ENCODE data around the gene ITGA11.

ITGA11 gene, protein sequence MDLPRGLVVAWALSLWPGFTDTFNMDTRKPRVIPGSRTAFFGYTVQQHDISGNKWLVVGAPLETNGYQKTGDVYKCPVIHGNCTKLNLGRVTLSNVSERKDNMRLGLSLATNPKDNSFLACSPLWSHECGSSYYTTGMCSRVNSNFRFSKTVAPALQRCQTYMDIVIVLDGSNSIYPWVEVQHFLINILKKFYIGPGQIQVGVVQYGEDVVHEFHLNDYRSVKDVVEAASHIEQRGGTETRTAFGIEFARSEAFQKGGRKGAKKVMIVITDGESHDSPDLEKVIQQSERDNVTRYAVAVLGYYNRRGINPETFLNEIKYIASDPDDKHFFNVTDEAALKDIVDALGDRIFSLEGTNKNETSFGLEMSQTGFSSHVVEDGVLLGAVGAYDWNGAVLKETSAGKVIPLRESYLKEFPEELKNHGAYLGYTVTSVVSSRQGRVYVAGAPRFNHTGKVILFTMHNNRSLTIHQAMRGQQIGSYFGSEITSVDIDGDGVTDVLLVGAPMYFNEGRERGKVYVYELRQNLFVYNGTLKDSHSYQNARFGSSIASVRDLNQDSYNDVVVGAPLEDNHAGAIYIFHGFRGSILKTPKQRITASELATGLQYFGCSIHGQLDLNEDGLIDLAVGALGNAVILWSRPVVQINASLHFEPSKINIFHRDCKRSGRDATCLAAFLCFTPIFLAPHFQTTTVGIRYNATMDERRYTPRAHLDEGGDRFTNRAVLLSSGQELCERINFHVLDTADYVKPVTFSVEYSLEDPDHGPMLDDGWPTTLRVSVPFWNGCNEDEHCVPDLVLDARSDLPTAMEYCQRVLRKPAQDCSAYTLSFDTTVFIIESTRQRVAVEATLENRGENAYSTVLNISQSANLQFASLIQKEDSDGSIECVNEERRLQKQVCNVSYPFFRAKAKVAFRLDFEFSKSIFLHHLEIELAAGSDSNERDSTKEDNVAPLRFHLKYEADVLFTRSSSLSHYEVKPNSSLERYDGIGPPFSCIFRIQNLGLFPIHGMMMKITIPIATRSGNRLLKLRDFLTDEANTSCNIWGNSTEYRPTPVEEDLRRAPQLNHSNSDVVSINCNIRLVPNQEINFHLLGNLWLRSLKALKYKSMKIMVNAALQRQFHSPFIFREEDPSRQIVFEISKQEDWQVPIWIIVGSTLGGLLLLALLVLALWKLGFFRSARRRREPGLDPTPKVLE

DNA sequence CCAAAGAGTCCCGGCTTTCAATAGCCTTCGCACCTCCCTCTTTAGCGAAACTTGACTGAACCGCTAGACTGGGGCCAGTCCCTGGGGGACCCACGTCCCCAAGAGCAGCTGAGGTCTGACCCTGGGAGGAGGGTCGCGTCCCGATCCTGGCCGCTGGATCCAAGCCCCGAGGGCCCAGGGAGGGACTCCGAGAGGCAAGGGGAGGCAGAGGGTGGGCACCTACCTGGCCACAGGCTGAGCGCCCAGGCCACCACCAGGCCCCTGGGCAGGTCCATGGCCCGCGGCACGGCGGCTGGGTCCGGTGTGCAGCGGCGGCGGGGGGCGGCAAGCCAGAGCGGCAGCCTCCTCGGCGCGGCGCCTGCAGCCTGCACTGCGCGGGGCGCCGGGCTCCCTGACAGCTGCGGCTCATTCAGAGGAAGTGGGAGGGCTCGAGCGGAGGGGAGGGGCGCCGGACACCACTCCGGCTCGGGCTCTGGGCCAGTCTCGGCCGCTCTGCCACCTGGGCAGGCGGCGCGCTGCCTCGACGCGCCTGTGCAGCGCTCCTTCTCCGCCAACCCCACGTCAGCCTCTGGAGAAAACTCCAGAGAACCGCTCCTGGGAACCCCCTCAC, at the start of gene ITGA11:
ITGA11 (minus strand) TSS at position 372 of the 610 bp plus-strand sequence; CDS start at position 275, 97 bp downstream.
- FAIRE-seq = peak; percentile 97
- peak; percentile 93 for DNase-seq (ENCODE audit: low spot score)

DNA sequence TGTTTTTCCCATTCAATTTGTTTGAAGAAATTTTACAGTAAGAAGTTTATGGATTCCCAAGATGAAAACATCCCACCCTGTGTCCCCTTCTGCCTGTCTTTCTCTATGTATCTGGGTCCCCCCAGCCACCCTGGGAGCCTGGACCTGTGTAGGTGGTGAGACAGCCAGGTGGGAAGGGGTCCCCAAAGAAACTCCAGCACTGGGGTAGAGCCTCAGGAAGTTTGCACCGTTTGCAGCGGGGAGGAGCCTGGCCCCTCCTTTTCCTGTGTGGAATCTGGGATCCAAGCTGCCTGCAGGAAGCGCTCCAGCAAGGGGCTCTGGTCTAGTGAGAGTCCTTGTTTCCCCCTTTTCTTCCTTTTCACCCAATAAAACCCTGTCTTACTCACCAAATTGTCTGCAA, 49.4 kb upstream of the ITGA11 start:
- FAIRE-seq = no peak
- DNase-seq (ENCODE audit: low spot score) = no peak

DNA sequence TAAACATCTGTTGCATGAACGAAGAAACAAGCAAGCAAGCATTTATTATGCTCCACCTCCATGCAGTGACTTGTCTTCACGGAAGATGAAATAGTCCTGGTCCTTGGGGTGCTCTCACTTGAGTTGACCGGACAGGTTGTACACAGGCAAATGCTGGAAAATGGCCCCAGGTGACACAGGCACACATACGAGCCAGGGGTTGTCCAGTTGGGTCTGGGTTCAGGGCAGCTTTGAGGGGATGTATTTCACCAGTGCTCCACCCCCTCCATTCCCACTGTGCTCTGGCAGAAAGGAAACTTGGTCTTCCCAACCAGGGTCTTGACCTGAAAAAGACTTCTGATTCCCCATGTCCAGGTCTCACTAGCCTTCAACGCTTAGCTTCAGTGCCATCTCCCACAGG, 48.3 kb upstream of the ITGA11 start:
- no peak for FAIRE-seq
- no peak for DNase-seq (ENCODE audit: low spot score)

DNA sequence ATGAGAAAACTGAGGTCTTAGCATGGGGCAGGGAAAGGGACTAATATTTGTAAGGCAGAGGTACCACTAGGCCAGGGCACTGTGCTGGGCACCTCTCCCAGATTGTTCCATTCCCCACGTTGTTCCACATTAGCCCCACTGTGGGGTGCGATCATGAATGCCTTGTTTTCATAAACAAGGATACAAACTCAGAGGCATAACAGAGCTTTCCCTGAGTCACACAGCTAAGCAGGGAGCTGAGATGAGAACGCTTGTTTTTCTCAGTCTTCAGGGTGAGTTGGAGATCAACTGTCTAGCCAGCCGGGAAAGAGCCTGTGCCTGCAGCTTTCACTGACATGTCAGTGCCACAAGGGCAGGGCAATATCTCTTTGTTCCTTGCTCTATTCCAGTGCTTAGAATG, 47.9 kb upstream of the ITGA11 start:
- DNase-seq (ENCODE audit: low spot score) (no peak), FAIRE-seq (no peak)

DNA sequence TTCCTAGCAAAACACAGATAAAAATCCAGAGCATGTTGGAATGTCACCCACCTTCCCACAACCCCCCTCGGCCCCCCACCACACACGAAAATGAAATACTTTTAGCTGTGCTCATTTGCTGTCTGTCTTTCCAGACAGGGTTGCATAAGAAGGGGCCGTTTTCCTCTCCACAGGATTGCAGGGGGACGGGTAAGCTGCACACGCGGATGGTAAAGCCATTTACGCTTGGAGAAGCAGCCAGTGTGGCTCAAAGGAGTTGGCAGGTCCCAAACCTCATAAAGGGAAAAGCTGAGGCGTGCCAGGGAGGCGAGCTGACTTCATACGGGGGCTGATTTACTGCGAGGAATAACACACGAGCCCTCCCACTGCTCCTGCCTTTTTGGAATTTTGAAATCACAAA, 47.4 kb upstream of the ITGA11 start:
- FAIRE-seq = no peak
- DNase-seq (ENCODE audit: low spot score) = no peak

DNA sequence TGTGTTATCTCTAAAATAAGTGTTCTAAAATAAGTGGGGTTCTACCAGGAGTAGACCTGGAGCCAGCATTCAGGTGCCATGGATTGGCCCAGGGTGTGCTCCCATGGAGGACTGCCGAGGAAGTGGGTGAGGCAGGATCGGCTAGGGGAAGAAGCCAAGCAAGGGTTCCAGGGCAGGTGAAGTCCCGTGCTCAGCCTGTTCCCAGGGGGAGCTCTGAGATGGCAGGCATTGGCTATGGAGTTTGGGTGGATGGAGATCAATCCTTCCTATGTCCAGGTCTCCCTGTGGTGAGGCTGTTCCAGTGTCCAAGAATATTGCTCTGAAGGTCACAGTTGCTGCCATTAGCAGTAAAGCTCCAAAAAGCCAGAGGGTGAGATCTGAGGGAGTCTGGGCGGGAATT, 46.9 kb upstream of the ITGA11 start:
- FAIRE-seq = no peak
- no peak for DNase-seq (ENCODE audit: low spot score)

DNA sequence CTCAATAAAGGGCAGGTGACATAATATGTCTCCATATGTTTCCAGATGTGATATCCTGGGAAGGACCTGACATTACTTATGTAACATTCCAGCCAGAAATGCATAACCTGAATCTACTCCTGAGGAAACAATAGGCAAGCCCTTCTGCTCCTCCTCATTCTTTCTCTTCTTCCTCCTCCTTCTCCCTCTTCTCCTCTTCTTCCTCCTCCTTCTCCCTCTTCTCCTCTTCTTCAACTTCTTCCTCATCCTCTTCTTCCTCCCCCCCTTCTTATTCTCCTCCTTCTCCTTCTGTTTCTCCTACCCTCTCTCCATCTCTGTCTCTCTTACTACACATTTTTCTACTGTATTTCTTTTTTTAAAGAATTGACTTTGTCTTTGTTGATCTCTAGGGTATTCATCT, 43.5 kb upstream of the ITGA11 start:
- FAIRE-seq = no peak
- DNase-seq (ENCODE audit: low spot score) = no peak

DNA sequence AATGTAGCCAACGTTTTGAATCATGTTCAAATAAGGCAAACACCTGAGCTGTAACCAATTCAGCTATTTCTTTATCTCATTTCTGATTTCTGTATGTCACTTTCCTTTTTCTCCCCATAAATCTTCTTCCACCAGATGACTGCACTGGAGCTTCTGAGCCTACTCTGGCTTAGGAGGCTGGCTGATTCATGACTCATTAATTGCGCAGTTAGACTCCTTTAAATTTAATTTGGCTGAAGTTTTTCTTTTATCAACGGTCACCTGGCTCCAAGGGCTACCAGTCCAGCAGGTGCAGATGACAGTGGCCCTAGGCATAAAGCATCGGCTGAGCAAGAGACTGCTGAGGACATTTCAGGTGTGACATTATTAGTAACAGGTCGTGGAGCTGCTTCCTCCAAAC, 39.6 kb upstream of the ITGA11 start:
- DNase-seq (ENCODE audit: low spot score) (no peak), FAIRE-seq (no peak)

DNA sequence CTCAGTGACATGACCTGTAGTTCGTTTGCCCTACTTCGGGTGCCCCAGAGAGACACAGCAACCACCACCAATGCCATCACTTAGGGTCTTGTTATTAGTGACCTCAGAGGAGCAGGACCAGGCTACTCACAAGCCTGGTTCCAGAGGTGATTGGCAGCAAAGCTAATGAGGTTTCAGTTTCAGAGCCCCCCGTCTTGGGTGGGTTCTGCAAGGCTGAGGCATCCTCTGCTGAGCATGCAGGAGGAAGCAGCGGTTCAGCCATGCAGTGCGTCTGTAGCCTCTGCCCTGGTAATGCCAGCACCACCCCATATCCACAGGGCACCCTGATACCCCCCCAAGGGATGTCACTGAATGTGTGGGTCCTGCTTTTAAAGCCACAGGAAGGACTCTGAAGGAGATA, 39.0 kb upstream of the ITGA11 start:
- DNase-seq (ENCODE audit: low spot score) (no peak), FAIRE-seq (no peak)

DNA sequence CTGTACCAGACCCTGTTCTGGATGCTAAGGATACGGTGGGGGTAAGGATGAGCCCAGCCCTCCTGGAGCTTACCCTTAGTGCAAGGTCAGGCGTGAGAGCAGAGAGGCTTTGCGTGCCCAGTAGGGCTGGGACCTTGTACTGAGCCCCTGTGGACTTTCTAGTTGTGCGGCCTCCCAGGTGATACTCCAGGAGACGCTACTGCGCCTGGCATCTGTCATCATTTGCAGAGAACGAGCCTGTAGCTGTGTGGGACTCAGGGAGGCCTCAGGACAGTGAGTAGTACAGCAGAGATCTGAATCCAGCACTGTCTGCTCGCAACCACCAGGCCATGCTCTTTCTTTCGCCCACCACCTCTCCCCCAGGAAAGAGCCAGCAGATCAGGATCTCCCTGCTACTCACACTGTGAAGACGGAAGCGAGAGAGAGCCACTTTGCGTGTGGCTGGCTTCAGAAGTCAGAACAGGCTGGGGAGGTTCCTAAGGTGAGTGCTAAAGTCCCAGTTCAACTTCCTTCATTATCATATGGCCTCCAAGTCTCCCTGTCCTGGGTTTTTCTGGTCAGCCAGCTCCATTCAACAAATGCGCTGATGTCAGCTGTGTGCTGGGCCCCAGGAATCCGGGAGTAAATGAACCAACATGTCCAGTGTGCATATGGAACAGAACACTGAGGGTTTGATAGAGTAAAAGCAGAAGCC, 38.2 kb upstream of the ITGA11 start:
- FAIRE-seq = no peak
- no peak for DNase-seq (ENCODE audit: low spot score)

DNA sequence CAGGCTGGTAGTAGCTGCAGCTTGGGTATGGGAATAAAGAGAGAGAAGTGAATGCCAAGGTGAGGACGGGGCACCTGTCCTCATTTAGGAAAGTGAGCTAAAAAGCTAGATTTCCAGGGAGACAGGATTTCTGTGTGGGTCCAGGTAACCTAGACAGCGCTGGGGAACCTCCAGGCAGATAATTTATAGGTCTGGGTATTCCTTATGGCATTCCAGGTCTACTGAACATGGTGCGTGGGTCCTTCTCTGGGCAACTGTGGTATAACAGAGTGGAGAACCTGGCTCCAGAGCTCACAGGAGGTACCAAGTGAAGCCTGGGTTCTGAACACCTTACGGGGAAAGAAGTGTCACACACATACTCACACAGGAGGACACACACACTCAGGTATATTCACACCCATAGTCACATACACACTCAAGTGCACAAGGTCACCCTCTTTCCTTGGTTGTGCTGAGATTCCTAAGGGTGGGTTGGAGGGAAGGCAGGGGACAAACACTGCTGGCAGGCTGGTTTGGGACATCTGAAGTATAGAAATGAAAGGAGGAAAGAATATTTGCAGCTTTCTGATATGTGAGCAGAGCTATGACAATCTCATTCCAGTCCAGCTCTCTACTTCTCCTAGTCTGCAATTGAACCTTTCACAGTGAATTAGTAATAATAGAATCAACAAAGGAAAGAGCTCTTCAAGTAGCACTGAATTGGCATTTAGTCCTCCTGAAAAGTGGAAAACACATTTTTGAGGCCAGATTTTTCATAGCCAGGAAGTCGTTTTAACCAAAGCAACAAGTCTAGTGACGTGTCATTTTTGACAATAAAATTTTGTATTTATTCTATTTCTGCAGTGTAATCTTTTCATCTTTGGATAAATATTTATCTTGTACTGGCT, 37.4 kb upstream of the ITGA11 start:
- no peak for DNase-seq (ENCODE audit: low spot score)
- peak; percentile 58 for FAIRE-seq

DNA sequence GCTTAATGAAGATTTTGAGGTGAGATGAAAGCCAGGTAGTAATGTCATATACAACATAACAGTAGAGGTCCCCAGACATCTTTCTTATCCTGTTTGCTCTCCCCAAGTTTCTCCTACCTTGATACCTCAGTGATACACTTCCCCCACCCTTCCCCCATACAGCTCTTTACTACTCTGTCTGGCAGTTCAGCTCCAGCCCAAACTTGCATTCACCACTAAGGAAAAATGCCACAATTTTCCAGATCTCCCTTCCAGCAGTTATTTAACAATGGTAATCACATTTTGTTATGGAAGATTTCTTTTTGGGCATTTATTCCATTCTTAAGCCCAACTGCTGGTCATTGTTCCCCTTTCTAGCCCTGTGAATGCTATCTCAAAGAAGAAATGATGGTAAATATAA, 34.9 kb upstream of the ITGA11 start:
- FAIRE-seq = no peak
- DNase-seq (ENCODE audit: low spot score) = no peak

DNA sequence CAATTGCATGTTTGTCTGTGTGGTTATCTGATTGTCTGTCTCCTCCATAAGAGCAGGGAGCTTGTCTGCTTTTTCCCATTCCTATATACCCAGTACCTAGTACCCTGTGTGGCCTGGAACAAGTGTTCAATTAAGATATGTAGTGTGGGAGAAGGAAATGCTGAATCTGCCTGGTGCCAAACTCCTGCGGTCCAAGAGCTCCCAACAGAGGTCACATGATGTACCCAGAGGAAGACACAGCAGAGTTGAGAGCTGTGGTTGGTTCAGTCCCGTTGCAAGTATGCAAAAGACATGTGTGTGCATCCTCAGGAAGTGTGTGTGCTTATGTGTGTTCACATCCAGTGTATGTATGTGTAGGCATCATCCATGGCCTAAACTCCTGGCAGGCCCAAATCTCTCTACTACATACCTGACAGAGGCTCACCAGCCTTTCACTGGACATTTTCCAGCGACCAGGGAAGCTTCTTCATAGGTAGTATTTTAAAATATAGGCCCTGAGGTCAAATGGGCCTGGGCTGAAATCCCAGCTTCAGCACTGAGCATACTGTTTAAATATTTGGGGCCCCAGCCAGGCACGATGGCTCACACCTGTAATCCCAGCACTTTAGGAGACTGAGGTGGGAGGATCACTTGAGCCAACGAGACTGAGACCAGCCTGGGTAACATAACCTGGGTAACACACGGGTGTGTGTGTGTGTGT, 34.0 kb upstream of the ITGA11 start:
- no peak for DNase-seq (ENCODE audit: low spot score)
- peak; percentile 86 for FAIRE-seq

DNA sequence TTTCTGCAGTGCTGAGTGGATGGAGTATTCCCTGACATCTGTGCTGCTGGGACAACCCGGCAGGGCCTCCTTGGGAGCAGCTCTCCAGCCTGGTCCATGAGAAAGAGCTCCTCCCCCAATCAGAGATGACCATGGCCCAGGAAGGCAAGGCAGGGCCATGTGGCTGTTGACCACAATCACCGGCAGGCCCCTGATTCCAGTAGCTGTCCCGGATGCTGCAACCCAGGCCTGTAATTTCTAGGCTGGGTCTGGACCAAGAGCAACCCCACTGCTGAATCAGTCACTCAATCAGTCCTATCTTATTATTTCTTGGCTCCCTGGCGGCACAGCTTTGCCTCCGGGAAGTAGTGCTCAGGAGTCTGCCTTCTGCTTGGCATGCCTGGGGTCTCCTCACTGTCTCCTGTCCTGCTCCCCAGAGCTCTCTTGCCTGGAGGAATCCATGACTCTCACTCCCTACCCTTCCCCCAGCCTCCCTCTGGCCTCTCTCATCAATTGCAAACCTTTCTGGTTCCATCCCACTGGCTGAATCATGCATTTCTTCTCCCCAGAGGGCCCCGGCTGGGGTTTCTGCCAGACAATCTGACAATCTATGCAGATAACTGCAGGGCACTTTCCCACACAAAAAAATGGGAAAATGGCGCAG, 32.6 kb upstream of the ITGA11 start:
- FAIRE-seq = no peak
- DNase-seq (ENCODE audit: low spot score) = no peak

DNA sequence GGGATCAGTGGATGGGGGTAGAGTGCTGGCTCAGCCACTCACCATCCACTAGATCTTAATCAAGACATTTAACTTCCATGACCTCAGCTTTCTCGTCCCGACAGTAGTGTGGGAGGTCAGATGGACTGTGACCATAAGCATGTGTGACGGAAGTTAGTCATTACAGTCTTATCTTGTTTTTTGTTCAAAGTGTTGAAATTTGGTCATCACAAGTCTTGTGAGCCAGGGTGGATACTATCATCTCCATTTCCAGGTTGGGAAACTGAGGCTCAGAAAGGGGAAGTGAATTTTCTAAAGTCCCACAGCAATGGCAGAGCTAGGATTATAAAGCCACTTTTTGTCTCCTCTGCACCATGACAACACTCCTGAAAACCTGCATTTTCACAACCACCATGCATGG, 32.0 kb upstream of the ITGA11 start:
- DNase-seq (ENCODE audit: low spot score) (no peak), FAIRE-seq (peak; percentile 32)

DNA sequence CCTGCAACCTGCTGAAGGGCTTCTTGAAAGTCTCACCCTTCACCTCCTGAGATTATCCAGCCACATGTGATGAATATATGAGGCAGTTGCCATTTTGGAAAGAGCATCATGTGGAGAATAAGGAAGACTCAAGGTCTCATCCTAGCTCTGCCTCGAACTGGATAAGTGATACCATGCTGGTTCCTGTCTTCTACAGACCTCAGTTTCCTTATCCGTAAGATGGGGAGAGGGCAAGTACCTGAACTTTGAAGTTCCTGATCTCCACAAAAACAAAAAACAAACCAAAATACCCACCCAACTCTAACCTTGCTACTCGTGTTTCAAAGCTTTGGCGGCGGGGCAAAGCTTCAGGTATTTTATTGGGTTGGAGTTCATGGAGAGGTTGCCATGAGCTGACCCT, 31.5 kb upstream of the ITGA11 start:
- no peak for FAIRE-seq
- no peak for DNase-seq (ENCODE audit: low spot score)

DNA sequence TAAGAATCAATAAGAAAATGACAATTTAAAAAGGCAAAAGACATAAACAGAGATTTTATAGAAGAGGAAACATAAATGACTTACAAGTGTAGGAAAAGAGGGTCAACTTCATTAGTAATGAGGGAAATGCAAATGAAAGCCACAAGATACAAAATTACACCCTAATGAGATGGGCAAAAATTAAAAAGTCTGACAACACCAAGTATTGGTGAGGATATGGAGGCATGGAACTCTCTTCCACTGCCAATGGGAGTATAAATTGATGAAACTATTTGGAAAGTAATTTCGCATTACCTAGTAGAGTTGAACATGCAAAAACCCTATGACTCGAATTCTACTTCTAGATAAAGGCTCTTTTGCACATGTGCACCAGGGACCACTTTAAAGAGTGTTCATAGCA, 28.2 kb upstream of the ITGA11 start:
- FAIRE-seq (peak; percentile 20), DNase-seq (ENCODE audit: low spot score) (no peak)

DNA sequence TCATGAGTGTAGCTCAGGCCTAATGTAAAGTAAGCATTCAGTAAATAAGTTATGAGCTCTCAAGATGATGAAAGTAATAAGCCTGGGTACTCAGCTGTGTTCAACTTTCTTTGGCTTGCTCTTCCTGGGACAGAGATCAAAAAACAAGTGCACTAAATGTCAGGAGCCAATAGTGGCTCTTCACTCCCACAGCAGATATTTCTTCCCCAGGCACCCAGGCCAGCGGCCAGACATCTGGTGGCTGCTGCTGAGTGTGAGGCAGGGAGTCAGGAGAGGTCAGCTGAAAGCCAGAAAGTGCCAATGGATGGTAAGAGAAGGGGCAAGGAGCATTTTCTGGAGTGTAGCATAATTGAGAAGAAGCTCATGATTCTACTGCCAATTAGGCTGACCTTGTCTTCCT, 18.2 kb upstream of the ITGA11 start:
- no peak for FAIRE-seq
- no peak for DNase-seq (ENCODE audit: low spot score)

DNA sequence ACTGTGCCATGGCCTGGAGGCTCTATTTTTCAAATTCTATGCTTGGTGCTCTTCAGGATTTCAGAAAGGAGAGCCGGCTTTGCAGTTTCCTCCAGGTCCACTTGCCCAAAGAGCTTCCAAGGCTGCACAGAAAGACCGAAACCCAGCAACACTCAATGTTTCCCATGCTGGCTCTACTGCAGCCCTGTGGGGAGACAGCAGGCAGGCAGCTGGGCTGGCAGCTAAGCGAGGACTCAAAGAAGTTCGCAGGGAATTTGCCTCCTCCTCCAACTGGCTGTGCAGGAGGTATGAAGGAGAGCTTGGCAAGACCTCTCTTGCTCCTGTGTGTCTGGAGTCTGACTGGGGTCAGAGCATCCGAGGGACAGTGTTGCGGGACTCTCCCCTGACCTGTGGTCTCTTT, 17.4 kb upstream of the ITGA11 start:
- FAIRE-seq (no peak), DNase-seq (ENCODE audit: low spot score) (no peak)
